HEK293T (cell line): ENCODE measurements around the gene UNC13C.

ENCODE experiments used
- CTCF ChIA-PET: fragments of 350-600 bp; formaldehyde crosslinking; extraction: SDS; loops from one replicate; lab custom pipeline; 2021; ENCODE audit warnings: antibody characterized with exemption, inconsistent platforms; lab: Yijun Ruan, JAX
- POLR2A ChIA-PET: fragments of 350-600 bp; formaldehyde crosslinking; extraction: SDS; loops from one replicate; lab custom pipeline; 2020; ENCODE audit warnings: antibody characterized with exemption, inconsistent platforms; lab: Yijun Ruan, JAX
- DNase-seq: peaks from one replicate; pipeline ENCODE4 v3.0.0; 2012; ENCODE audit warnings: mixed read lengths; ENCODE audit errors: extremely low spot score
- ARNT ChIP-seq: fragments of 450-650 bp; IDR thresholded peaks from 2 replicates; pipeline ENCODE4 v1.6.1; 2017; ENCODE audit warnings: mild to moderate bottlenecking
- BHLHE40 ChIP-seq: fragments of 450-650 bp; IDR thresholded peaks from 2 replicates; pipeline ENCODE4 v1.6.1; 2016; ENCODE audit warnings: mild to moderate bottlenecking, moderate library complexity, borderline replicate concordance
- CTBP1 ChIP-seq: fragments of 450-650 bp; IDR thresholded peaks from 2 replicates; pipeline ENCODE4 v1.6.1; 2016; ENCODE audit warnings: borderline replicate concordance
- ELF4 ChIP-seq: fragments of 450-650 bp; IDR thresholded peaks from 2 replicates; pipeline ENCODE4 v1.6.1; 2017; ENCODE audit warnings: antibody characterized with exemption
- FOXA1 ChIP-seq: fragments of 450-650 bp; IDR thresholded peaks from 2 replicates; pipeline ENCODE4 v1.6.1; 2016; ENCODE audit warnings: mild to moderate bottlenecking
- FOXK2 ChIP-seq: fragments of 450-650 bp; IDR thresholded peaks from 2 replicates; pipeline ENCODE4 v1.6.1; 2016; ENCODE audit warnings: mild to moderate bottlenecking
- FOXM1 ChIP-seq: fragments of 450-650 bp; IDR thresholded peaks from 2 replicates; pipeline ENCODE4 v1.6.1; 2017; ENCODE audit warnings: mild to moderate bottlenecking, borderline replicate concordance
- HDGF ChIP-seq: fragments of 450-650 bp; IDR thresholded peaks from 2 replicates; pipeline ENCODE4 v1.6.1; 2017; ENCODE audit warnings: antibody characterized with exemption, borderline replicate concordance
- L3MBTL2 ChIP-seq: fragments of 450-650 bp; conservative IDR thresholded peaks from 2 replicates; pipeline ENCODE4 v1.6.1; 2016; ENCODE audit warnings: mild to moderate bottlenecking
- LEF1 ChIP-seq: fragments of 450-650 bp; IDR thresholded peaks from 2 replicates; pipeline ENCODE4 v1.6.1; 2017; ENCODE audit warnings: mild to moderate bottlenecking, borderline replicate concordance
- NFRKB ChIP-seq: fragments of 450-650 bp; IDR thresholded peaks from 2 replicates; pipeline ENCODE4 v1.6.1; 2016; ENCODE audit warnings: mild to moderate bottlenecking, moderate library complexity
- PKNOX1 ChIP-seq: fragments of 450-650 bp; IDR thresholded peaks from 2 replicates; pipeline ENCODE4 v1.6.1; 2016
- SP1 ChIP-seq: fragments of 450-650 bp; IDR thresholded peaks from 2 replicates; pipeline ENCODE4 v1.6.1; 2017
- SUZ12 ChIP-seq: fragments of 450-650 bp; IDR thresholded peaks from 2 replicates; pipeline ENCODE4 v1.6.1; 2016; ENCODE audit warnings: mild to moderate bottlenecking
- TARDBP ChIP-seq: fragments of 450-650 bp; IDR thresholded peaks from 2 replicates; pipeline ENCODE4 v1.6.1; 2016
- ZNF384 ChIP-seq: fragments of 450-650 bp; IDR thresholded peaks from 2 replicates; pipeline ENCODE4 v1.6.1; 2016

UNC13C gene

GRCh38 chr15:54273928-54274327 lies 295.7 kb downstream of the UNC13C start:
- TF ChIP-seq PKNOX1 (no peak), L3MBTL2 (no peak), SUZ12 (no peak), FOXA1 (no peak), ARNT (no peak), NFRKB (no peak), ZNF384 (no peak), ELF4 (no peak), HDGF (no peak), FOXK2 (no peak)
- ChIA-PET CTCF (interaction anchor here (1.2 kb wide), 1 partner anchor 13 kb away, joined by 3 read pairs; no protein-coding TSS in a partner anchor), POLR2A (no interaction called here)
- DNase-seq: peak; percentile 4

GRCh38 chr15:54277834-54278233 lies 299.6 kb downstream of the UNC13C start:
- DNase-seq: no peak
- ChIA-PET POLR2A (no interaction called here), CTCF (no interaction called here)
- no peak for TF ChIP-seq SP1
- no peak for TF ChIP-seq PKNOX1
- no peak for TF ChIP-seq NFRKB
- no peak for TF ChIP-seq L3MBTL2
- no peak for TF ChIP-seq BHLHE40
- no peak for TF ChIP-seq FOXK2
- TF ChIP-seq ZNF384: no peak
- no peak for TF ChIP-seq ELF4
- TF ChIP-seq LEF1: no peak
- TF ChIP-seq HDGF: no peak
- TF ChIP-seq CTBP1: no peak

GRCh38 chr15:54280726-54281125 lies 302.5 kb downstream of the UNC13C start:
- TF ChIP-seq FOXK2 (no peak), FOXM1 (no peak), HDGF (no peak), FOXA1 (no peak), L3MBTL2 (no peak), BHLHE40 (no peak), SP1 (no peak), PKNOX1 (no peak), CTBP1 (no peak), TARDBP (no peak), LEF1 (no peak), ZNF384 (no peak), ARNT (no peak), NFRKB (no peak), SUZ12 (no peak), ELF4 (no peak)
- DNase-seq: no peak
- CTCF ChIA-PET: no interaction called here
- POLR2A ChIA-PET: no interaction called here

- CTCF ChIA-PET: no interaction called here
- DNase-seq: no peak
- TF ChIP-seq FOXK2 (no peak), HDGF (no peak)
- POLR2A ChIA-PET: no interaction called here
Measured at GRCh38 chr15:54282228-54282836, 304.1 kb downstream of the UNC13C start.

- POLR2A ChIA-PET: no interaction called here
- no peak for DNase-seq
Measured at GRCh38 chr15:54288049-54288448, 309.8 kb downstream of the UNC13C start.

More at GRCh38 chr15:54288049-54288448, 309.8 kb downstream of the UNC13C start:
- CTCF ChIA-PET: no interaction called here
- no peak for TF ChIP-seq LEF1
- no peak for TF ChIP-seq HDGF
- TF ChIP-seq ARNT: no peak
- no peak for TF ChIP-seq FOXK2
- TF ChIP-seq TARDBP: no peak
- no peak for TF ChIP-seq NFRKB
- no peak for TF ChIP-seq CTBP1
- no peak for TF ChIP-seq SUZ12
- no peak for TF ChIP-seq L3MBTL2
- no peak for TF ChIP-seq SP1
- no peak for TF ChIP-seq BHLHE40
- TF ChIP-seq ZNF384: no peak
- TF ChIP-seq ELF4: no peak
- TF ChIP-seq PKNOX1: no peak
- no peak for TF ChIP-seq FOXM1
